Measurements from ENCODE around the gene PAIP1.

GRCh38 chr5:43567967-43568366 is 11.1 kb upstream of the PAIP1 start:
- no peak for TF ChIP-seq CTCF (conservative IDR thresholded peaks at IDR 0.05 in 1 of 2, IDR thresholded peaks at IDR 0.05 in 1 of 2; ENCODE audit: extremely low read depth in 1 of 2, insufficient read depth in 1 of 2, low read depth in 1 of 2, low read length in 2 of 2)
- TF ChIP-seq EZH2 (IDR thresholded peaks at IDR 0.05; ENCODE audit: borderline replicate concordance, low read length), result no peak
